Posterior cingulate gyrus (tissue), 11 donors: ENCODE data around the gene GPR75.
A peak's percentile ranks its signal among the peaks of the same experiment; 100 is the strongest.

Experiments
- DNase-seq, 10 donors: peaks; one replicate each; pipeline versions ENCODE4 v3.0.0 to v3.0.0-alpha.2; 2020 to 2021; ENCODE audit warnings: mixed read lengths in 3 of 10
- intact Hi-C: fragments of 100-400 bp; cut with DNase I; formaldehyde crosslinking; loops from one replicate; pipeline ENCODE4 v1.15.1; 2023

GPR75 gene

DNA sequence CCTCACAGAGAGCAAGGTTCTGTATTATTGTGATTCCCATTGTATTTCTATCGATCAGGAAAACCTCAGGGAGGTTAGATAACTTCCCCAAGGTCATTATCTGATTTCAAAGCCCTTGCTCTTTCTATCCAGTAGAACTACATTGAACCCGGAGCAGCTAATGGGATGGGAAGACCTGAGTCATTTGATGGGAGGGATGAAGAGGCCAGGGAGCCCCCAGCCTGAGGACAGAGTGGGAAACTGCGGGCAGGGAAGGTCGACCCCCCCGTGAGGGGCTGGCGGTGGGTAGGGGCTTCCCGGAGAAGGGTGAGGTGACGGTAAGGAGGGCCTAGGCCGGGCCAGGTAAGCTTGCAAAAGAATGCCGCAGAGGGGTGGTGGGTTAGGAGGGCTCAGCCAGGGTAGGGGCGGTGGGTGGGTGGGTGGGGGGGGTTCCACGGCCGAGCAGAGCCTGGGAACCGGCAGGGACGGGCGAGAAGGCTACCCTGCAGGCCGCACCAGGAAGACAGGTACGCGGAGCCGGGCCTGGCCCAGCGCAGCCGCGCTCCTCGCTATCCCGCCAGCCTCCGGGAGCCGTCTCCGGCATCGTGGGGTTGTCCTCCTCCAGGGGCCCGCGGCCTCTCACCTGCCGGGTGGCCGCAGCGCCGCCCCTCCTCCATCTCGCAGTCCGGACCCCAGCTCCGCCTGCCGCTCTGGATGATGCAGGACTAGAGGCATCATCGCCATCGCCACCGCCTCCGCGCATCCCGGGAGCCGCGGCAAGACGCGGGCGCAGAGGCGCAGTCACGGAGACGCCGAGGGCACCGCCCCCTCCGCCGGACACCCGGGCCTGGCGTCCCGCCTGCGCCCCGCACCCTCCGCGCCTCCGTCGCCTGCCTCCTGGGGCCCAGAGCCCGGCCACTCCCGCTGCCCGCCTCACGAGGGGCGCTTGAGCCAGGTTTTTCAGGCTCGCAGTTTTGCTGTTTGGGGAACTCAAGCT lies at the start of gene GPR75:
GPR75 (minus strand) TSS at position 762 of the 976 bp plus-strand sequence. CDS start 5,211 bp downstream, outside the sequence.
- DNase-seq: peak; percentile 56 to 97 (median 78)
- intact Hi-C loops: no loop called here

- intact Hi-C loops: loop anchor here (10.0 kb wide), 1 partner anchor 177 kb away; no protein-coding TSS in a partner anchor
Observed at GRCh38 chr2:53907582-53907981, 47.8 kb upstream of the GPR75 start.

DNA sequence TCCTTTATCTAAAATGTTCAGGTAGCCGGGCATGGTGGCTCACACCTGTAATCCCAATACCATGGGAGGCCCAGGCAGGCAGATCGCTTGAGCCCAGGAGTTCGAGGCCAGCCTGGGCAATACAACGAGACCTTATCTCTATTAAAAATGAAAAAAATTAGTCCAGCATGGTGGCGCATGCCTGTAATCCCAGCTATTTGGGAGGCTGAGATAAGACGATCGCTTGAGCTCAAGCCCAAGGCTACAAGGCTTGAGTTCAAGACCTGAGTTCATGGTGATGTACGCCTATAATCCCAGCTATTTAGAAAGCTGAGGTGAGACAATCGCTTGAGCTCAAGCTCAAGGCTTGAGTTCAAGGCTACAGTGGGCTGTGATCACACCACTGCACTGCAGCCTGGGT lies 45.6 kb upstream of the GPR75 start:
- intact Hi-C loops: loop anchor here (10.0 kb wide), 1 partner anchor 179 kb away; no protein-coding TSS in a partner anchor
- DNase-seq: no peak

More at GRCh38 chr2:53907582-53907981, 47.8 kb upstream of the GPR75 start:
- no peak for DNase-seq

DNA sequence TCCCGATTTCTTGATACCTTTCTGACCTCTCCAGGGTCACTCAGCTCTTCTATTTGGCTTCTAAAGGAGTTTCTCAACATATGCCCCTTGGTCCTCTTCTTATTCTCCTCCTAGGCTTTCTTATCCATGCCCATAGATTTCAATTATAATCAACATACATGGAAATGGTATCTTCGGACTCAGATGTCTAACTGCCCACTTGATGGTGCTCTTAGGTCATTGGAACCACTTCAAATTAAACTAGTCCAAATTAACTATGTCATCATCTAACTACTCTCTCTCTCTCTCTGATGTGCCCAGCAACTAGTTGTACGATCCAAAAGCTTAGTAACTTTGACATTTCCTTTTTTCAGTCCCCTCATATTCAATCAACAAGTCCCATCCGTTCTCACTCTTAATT lies 43.2 kb upstream of the GPR75 start:
- no peak for DNase-seq
- intact Hi-C loops: loop anchor here (10.0 kb wide), 1 partner anchor 182 kb away; no protein-coding TSS in a partner anchor

DNA sequence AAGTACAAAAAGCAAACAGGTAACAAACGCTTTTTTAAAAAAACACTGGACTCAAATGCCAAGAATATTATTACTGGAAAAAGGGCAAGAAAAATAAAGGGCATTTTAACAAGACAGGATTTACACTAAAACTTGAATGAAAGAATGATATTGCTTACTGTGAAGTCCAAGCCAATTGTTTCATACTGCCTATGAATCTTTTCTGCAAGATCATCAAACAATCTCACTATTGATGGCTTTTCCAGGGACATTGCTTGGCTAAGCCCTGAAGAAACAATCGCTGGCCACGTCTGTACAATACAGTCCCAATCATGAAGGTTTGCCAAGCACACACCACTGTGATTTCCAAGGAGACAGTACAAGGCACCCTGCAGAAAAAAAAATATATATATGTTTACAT lies 41.4 kb upstream of the GPR75 start:
- DNase-seq: no peak
- intact Hi-C loops: loop anchor here (10.0 kb wide), 1 partner anchor 184 kb away; no protein-coding TSS in a partner anchor

- intact Hi-C loops: no loop called here
- DNase-seq: no peak
Observed at GRCh38 chr2:53896864-53897263, 37.1 kb upstream of the GPR75 start.

GRCh38 chr2:53886406-53887280 lies 26.9 kb upstream of the GPR75 start:
- intact Hi-C loops: no loop called here
- no peak for DNase-seq

GRCh38 chr2:53884883-53885282 lies 25.1 kb upstream of the GPR75 start:
- intact Hi-C loops: no loop called here

DNA sequence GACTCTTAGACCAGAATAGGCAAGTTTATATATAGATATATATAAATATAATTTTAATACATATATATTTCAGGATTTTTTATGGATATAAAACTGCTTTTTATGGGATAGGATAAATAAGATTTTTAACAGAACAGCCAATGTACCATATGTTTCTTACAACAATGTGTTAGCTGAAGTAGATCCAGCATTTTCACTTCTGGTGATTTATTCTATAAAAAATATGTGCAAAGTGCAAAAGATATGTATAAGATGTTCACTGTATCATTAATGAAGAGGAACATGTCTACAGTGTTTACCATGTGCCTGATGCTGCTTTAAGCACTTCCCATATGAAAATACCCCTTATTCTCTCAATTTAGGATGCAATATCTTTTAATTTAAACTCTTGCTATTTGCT lies 22.2 kb upstream of the GPR75 start:
- no peak for DNase-seq
- intact Hi-C loops: no loop called here

More at GRCh38 chr2:53884883-53885282, 25.1 kb upstream of the GPR75 start:
- DNase-seq: no peak

- no peak for DNase-seq
- intact Hi-C loops: no loop called here
Observed at GRCh38 chr2:53881360-53881759, 21.6 kb upstream of the GPR75 start.

DNA sequence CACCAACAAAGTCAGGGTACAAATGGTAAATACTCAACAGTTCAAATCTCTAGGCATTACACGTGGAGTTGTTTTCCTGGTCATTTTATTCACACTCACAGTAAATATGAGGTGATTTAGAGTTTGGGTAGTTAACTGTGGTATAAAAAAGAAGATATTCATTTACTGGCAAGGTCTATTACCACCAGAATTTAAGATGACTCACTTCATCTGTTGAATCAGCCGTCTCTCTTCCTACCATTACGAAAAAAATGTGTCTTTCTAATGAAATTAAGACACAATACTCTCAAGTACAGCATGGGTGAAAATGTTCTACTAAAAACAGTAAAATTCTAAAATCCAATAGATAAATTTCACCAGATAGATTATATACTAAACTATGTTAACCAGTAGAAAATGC lies 21.0 kb upstream of the GPR75 start:
- no peak for DNase-seq
- intact Hi-C loops: no loop called here

GRCh38 chr2:53877556-53877955 lies 17.8 kb upstream of the GPR75 start:
- intact Hi-C loops: no loop called here
- DNase-seq: no peak

DNA sequence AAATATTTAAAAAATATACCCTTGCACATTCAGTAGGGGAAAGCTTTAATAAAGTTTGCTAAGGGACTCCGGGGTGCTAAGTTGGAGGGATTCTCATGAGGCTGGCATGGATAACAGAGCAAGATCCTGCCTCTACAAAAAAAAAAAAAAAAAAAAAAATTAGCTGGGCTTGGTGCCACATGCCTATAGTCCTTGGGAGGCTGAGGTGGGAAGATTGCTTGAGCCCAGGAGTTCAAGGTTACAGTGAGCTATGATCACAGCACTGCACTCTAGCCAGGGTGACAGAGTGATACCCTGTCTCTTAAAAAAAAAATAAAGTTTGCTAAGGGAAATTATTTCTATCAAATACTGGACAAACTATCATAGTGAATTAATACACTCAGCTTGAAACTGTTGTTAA lies 17.3 kb upstream of the GPR75 start:
- DNase-seq: no peak
- intact Hi-C loops: no loop called here

- DNase-seq: no peak
- intact Hi-C loops: no loop called here
Observed at GRCh38 chr2:53874401-53874950, 14.7 kb upstream of the GPR75 start.

GRCh38 chr2:53867773-53868172 lies 8.0 kb upstream of the GPR75 start:
- DNase-seq: no peak
- intact Hi-C loops: no loop called here

- intact Hi-C loops: no loop called here
- DNase-seq: no peak
Observed at GRCh38 chr2:53867169-53867568, 7.4 kb upstream of the GPR75 start.

GRCh38 chr2:53865962-53866361 lies 6.2 kb upstream of the GPR75 start:
- intact Hi-C loops: no loop called here

DNA sequence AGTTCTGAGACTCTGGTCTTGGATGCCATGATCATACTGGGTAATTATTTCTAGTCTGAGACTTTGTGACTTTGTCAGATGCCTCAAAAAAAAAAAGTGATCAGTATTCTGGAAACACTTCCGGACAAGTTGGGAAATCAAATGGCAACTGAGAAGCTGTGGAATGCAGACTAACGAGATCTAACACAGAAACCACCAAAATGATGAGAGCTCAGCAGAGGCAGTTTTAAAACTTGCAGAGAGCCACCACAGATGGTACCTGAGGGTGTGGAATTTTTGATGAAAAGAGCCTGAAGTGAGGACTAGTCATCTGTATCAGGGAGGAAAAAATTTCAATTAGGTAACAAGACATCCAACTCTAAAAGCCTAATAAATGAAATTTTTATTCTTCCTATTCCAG lies 5.5 kb upstream of the GPR75 start:
- intact Hi-C loops: no loop called here
- no peak for DNase-seq

More at GRCh38 chr2:53865962-53866361, 6.2 kb upstream of the GPR75 start:
- DNase-seq: no peak

DNA sequence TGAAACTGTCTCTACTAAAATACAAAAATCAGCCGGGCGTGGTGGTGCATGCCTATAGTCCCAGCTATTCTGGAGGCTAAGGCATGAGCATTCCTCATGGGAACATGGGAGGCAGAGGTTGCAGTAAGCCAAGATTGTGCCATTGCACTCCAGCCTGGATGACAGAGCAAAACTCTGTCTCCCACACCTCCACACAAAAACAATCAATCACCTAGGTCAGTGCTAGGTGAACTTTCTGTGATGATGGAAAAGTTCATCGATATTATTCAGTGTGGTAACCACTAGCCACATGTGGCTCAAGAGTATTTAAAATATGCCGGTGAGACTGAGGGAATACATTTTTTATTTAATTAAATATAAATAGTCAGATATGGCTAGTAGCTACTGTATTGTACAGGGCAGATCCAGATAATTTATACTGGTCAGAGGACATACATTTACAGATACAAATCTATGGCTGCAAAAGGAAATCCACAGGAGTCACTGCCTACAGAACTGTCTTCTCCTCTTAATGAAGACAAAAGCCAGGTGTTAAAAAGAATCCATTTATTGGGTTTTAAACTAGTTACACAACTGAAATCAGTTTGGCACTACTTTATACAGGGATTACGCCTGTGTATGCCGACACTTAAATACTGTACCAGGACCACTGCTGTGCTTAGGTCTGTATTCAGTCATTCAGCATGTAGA lies 3.9 kb upstream of the GPR75 start:
- intact Hi-C loops: no loop called here
- DNase-seq: no peak

- intact Hi-C loops: no loop called here
- no peak for DNase-seq
Observed at GRCh38 chr2:53861824-53862223, 2.1 kb upstream of the GPR75 start.
